ENCODE data around the gene WDR90. TPM values are rescaled to one million over a fixed set of nuclear protein-coding genes. Genes with fewer than 3 reads are reported as not detected.
A peak's percentile ranks its signal among the peaks of the same experiment; 100 is the strongest.
"Not testable (repeated sequence)": the region's sequence is repeated elsewhere in the genome, so short reads cannot be mapped to it uniquely, and the experiment has no call there.

The WDR90 gene
- total RNA-seq, 4 donors from 2014 or later, result 26.9 to 83.7 (median 54.1) TPM

GRCh38 chr16:687499-687898, 38.3 kb downstream of the WDR90 start:
- WGBS, 2 donors, result 87 to 92% methylated on average over 9 to 19 of the region's 19 CpGs
- Histone ChIP-seq H3K27me3 (peaks cover 0 to 6% of the 10 kb centered on the region in 2 donors), H3K36me3 (peaks cover 0 to 39% (median 6%) of the 10 kb centered on the region in 3 donors), H3K4me1 (peaks cover 0 to 63% (median 33%) of the 10 kb centered on the region in 4 donors), H3K27ac (no peak overlapping the region), H3K9me3 (no peaks in the 10 kb centered on the region), H3K4me3 (no peak overlapping the region)
- no peak for TF ChIP-seq EP300 (IDR thresholded peaks at IDR 0.05)
- TF ChIP-seq CTCF (IDR thresholded peaks at IDR 0.05), result no peak
- TF ChIP-seq POLR2A (IDR thresholded peaks at IDR 0.05), result no peak
- DNase-seq (ENCODE audit: low spot score in 2 of 2), result no peak

- Histone ChIP-seq H3K4me3 (peak overlapping the region; percentile 63 to 99 (median 82)), H3K9me3 (no peaks in the 10 kb centered on the region), H3K27ac (peak overlapping the region in 3 of 4 donors; percentile 88 to 94 (median 90)), H3K4me1 (peaks cover 0 to 57% (median 24%) of the 10 kb centered on the region in 4 donors), H3K36me3 (peaks cover 0 to 32% (median 0%) of the 10 kb centered on the region in 3 donors), H3K27me3 (peaks cover 0 to 23% of the 10 kb centered on the region in 2 donors)
- 81 to 90% methylated on average over 24 of the region's 26 CpGs for WGBS, 2 donors
- DNase-seq (ENCODE audit: low spot score in 2 of 2), result no peak
- TF ChIP-seq POLR2A (IDR thresholded peaks at IDR 0.05) (no peak), EP300 (IDR thresholded peaks at IDR 0.05) (no peak), CTCF (IDR thresholded peaks at IDR 0.05) (no peak)
Measured at GRCh38 chr16:689175-689897, 40.2 kb downstream of the WDR90 start.

DNA sequence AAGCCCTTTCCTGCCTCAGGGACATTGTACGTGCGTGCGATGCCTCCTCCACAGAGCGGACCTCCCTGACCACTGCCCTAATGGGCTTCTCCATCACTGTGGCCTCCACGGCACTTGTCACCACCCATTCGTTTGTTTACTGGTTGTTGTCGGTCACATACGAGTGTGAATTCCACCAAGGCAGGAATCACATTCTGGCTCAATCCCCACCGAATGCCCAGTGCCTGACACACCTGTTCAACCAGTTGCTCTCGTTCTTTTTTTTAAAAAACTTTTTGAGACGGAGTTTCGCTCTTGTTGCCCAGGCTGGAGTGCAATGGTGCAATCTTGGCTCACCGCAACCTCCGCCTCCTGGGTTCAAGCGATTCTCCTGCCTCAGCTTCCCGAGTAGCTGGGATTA, 42.1 kb downstream of the WDR90 start:
- Histone ChIP-seq H3K27me3 (peaks cover 0 to 41% of the 10 kb centered on the region in 2 donors), H3K36me3 (peaks cover 0 to 20% (median 0%) of the 10 kb centered on the region in 3 donors), H3K4me1 (peaks cover 0 to 56% (median 27%) of the 10 kb centered on the region in 4 donors)
- H3K4me3 ChIP-seq; H3K9me3 ChIP-seq; H3K27ac ChIP-seq; DNase-seq (ENCODE audit: low spot score in 2 of 2): not testable (repeated sequence)
- 89 to 92% methylated on average over 16 of the region's 16 CpGs for WGBS, 2 donors

DNA sequence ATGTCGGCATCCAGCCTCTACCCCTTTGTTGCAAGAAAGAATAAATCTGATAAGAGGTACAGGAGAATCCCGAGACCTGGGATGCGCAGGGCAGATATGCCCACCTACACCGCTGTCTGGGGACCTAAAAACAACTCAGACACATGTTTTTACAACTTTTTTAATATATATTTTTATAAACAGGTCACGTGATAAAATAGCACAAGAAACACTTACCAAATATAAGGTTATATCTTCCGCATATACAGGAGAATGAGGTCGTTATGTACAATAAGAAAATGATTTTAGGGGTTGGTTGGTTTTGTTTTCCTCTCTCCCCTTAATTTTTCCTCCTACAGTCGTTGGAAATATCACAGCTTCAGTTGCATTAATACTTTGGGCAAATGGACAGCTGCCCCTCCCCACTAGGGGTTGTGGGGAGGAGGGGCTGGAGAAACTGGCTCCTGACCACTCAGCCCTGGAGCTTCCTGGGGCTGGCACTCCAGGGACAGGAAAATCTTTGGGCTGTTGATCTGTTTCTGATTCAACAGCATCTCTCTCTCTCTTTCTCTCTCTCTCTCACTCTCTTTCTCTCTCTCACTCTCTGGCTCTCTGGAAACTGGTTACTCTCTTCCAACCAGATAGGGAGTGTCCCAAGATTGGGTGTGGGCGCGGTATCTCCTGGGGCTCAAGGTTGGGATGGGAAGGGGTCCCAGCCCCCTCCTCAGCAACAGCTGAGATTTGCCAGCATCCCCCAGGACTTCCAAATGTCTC, 43.4 kb downstream of the WDR90 start:
- H3K27me3 ChIP-seq, result peaks cover 0 to 54% of the 10 kb centered on the region in 2 donors
- no peaks in the 10 kb centered on the region for H3K9me3 ChIP-seq
- no peak overlapping the region for H3K4me3 ChIP-seq
- peaks cover 0 to 14% (median 0%) of the 10 kb centered on the region in 3 donors for H3K36me3 ChIP-seq
- no peak overlapping the region for H3K27ac ChIP-seq
- no peak for DNase-seq (ENCODE audit: low spot score in 2 of 2)
- 63 to 71% methylated on average over 10 of the region's 10 CpGs for WGBS, 2 donors
- TF ChIP-seq EP300 (IDR thresholded peaks at IDR 0.05) (no peak), POLR2A (IDR thresholded peaks at IDR 0.05) (no peak), CTCF (IDR thresholded peaks at IDR 0.05) (no peak)
- peaks cover 0 to 52% (median 27%) of the 10 kb centered on the region in 4 donors for H3K4me1 ChIP-seq

DNA sequence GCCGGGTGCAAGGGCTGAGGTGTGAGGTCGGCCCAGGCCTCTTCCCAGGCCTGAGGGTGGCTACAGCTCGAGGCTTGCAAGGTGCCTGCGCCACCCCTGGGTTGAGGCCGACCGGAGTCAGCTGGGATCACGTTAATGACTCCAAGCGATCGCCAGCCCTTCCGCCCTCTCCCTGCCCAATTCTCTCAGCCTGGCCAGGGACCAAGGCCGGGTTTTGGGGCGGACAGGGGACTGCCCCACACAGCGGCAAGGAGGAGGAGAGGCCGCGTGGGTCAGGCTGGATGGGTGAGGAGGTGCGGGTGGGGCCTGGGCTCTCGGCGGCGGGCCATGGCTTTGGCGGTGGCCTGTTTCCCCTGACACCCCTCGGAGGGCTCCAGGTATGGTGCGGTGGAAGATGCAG, 44.2 kb downstream of the WDR90 start:
- Histone ChIP-seq H3K4me3 (no peak overlapping the region), H3K4me1 (peaks cover 0 to 46% (median 27%) of the 10 kb centered on the region in 4 donors), H3K27me3 (peaks cover 0 to 56% of the 10 kb centered on the region in 2 donors), H3K27ac (no peak overlapping the region), H3K36me3 (peaks cover 0 to 8% (median 0%) of the 10 kb centered on the region in 3 donors), H3K9me3 (no peaks in the 10 kb centered on the region)
- 29 to 48% methylated on average over 18 to 20 of the region's 22 CpGs for whole genome bisulfite sequencing, 2 donors
- TF ChIP-seq POLR2A (IDR thresholded peaks at IDR 0.05) (no peak), EP300 (IDR thresholded peaks at IDR 0.05) (no peak), CTCF (IDR thresholded peaks at IDR 0.05) (no peak)
- no peak for DNase-seq (ENCODE audit: low spot score in 2 of 2)
